H9 (cell line): ENCODE data around the gene KLHL2. TPM values are rescaled to one million over a fixed set of nuclear protein-coding genes. Genes with fewer than 3 reads are reported as not detected.
"Not testable (repeated sequence)": the region's sequence is repeated elsewhere in the genome, so short reads cannot be mapped to it uniquely, and the experiment has no call there.

Experiments used
- DNase-seq: peaks from one replicate; pipeline ENCODE4 v3.0.0-alpha.2; 2017
- H2AFZ ChIP-seq: one replicate; pipeline ENCODE4 v1.6.1; 2013; ENCODE audit warnings: mild to moderate bottlenecking, low read length, control low read depth, moderate library complexity
- H2AK5ac ChIP-seq: 2 replicates; pipeline ENCODE4 v1.6.1; 2013; ENCODE audit warnings: low read length, control low read depth, mixed read lengths; ENCODE audit not compliant: insufficient read length
- H2BK120ac ChIP-seq: one replicate; pipeline ENCODE4 v1.6.1; 2013; ENCODE audit warnings: low read depth, mild to moderate bottlenecking, low read length, control low read depth, inconsistent platforms; ENCODE audit not compliant: poor library complexity, severe bottlenecking
- H2BK12ac ChIP-seq: 2 replicates; pipeline ENCODE4 v1.6.1; 2013; ENCODE audit warnings: low read length, control low read depth, mixed read lengths, low read depth; ENCODE audit not compliant: insufficient read length
- H2BK15ac ChIP-seq: 2 replicates; pipeline ENCODE4 v1.6.1; 2013; ENCODE audit warnings: low read depth, low read length, control low read depth
- H2BK20ac ChIP-seq: one replicate; pipeline ENCODE4 v1.6.1; 2013; ENCODE audit warnings: low read depth, mild to moderate bottlenecking, low read length, control low read depth, inconsistent platforms; ENCODE audit not compliant: poor library complexity, severe bottlenecking
- H2BK5ac ChIP-seq: 2 replicates; pipeline ENCODE4 v1.6.1; 2013; ENCODE audit warnings: low read length, control low read depth, mixed read lengths; ENCODE audit not compliant: insufficient read length
- H3K14ac ChIP-seq: 2 replicates; pipeline ENCODE4 v1.6.1; 2013; ENCODE audit warnings: low read length, control low read depth; ENCODE audit not compliant: insufficient read depth
- H3K18ac ChIP-seq: 2 replicates; pipeline ENCODE4 v1.6.1; 2013; ENCODE audit warnings: low read depth, mild to moderate bottlenecking, mixed read lengths, low read length, control low read depth; ENCODE audit not compliant: insufficient read length
- H3K23ac ChIP-seq: 2 replicates; pipeline ENCODE4 v1.6.1; 2013; ENCODE audit warnings: low read length, control low read depth, mixed read lengths, low read depth; ENCODE audit not compliant: insufficient read length
- H3K23me2 ChIP-seq: 2 replicates; pipeline ENCODE4 v1.6.1; 2013; ENCODE audit warnings: low read depth, mild to moderate bottlenecking, mixed read lengths, low read length, control low read depth; ENCODE audit not compliant: insufficient read length, poor library complexity, severe bottlenecking
- H3K27ac ChIP-seq: 2 replicates; pipeline ENCODE4 v1.5.1; 2013; ENCODE audit warnings: low read length, control low read depth, mixed read lengths, low read depth; ENCODE audit not compliant: insufficient read length
- H3K27me3 ChIP-seq: 2 replicates; pipeline ENCODE4 v1.6.1; 2013; ENCODE audit warnings: low read length, control low read depth, inconsistent platforms; ENCODE audit not compliant: insufficient read depth
- H3K4ac ChIP-seq: 2 replicates; pipeline ENCODE4 v1.6.1; 2013; ENCODE audit warnings: low read depth, mild to moderate bottlenecking, control low read depth, inconsistent platforms, low read length, moderate library complexity
- H3K4me1 ChIP-seq: 2 replicates; pipeline ENCODE4 v1.6.1; 2013; ENCODE audit warnings: low read length, control low read depth, inconsistent platforms; ENCODE audit not compliant: insufficient read depth
- H3K4me2 ChIP-seq: 2 replicates; pipeline ENCODE4 v1.6.1; 2013; ENCODE audit warnings: low read length, control low read depth, mixed read lengths; ENCODE audit not compliant: insufficient read length, insufficient read depth
- H3K56ac ChIP-seq: 2 replicates; pipeline ENCODE4 v1.6.1; 2013; ENCODE audit warnings: low read depth, mild to moderate bottlenecking, mixed read lengths, low read length, control low read depth; ENCODE audit not compliant: insufficient read length
- H3K79me1 ChIP-seq: 2 replicates; pipeline ENCODE4 v1.6.1; 2013; ENCODE audit warnings: low read depth, mild to moderate bottlenecking, moderate library complexity, low read length, control low read depth, inconsistent platforms; ENCODE audit not compliant: insufficient read depth, poor library complexity, severe bottlenecking
- H3K79me2 ChIP-seq: 2 replicates; pipeline ENCODE4 v1.6.1; 2013; ENCODE audit warnings: low read length, control low read depth, inconsistent platforms; ENCODE audit not compliant: insufficient read depth
- H3K9ac ChIP-seq: 2 replicates; pipeline ENCODE4 v1.6.1; 2013; ENCODE audit warnings: low read length, control low read depth, mixed read lengths; ENCODE audit not compliant: insufficient read length; ENCODE audit errors: extremely low read depth
- H3K9me3 ChIP-seq: one replicate; pipeline ENCODE4 v1.6.1; 2013; ENCODE audit warnings: low read depth, low read length, inconsistent platforms; ENCODE audit not compliant: control insufficient read depth
- H3T11ph ChIP-seq: one replicate; pipeline ENCODE4 v1.6.1; 2013; ENCODE audit warnings: mild to moderate bottlenecking, low read length, control low read depth, inconsistent platforms
- H4K20me1 ChIP-seq: one replicate; pipeline ENCODE4 v1.6.1; 2013; ENCODE audit not compliant: control insufficient read depth, insufficient read length, insufficient read depth
- H4K5ac ChIP-seq: 2 replicates; pipeline ENCODE4 v1.6.1; 2013; ENCODE audit warnings: low read depth, mild to moderate bottlenecking, mixed read lengths, low read length, control low read depth; ENCODE audit not compliant: insufficient read length
- H4K8ac ChIP-seq: replicated peaks from 2 replicates; pipeline ENCODE4 v1.6.1; 2013; ENCODE audit warnings: low read length, control low read depth, mixed read lengths, low read depth; ENCODE audit not compliant: insufficient read length
- H4K91ac ChIP-seq: 2 replicates; pipeline ENCODE4 v1.6.1; 2013; ENCODE audit warnings: low read depth, mild to moderate bottlenecking, moderate library complexity, mixed read lengths, low read length, control low read depth; ENCODE audit not compliant: insufficient read length
- H3K27ac Mint-ChIP-seq, 3 experiments: 2 replicates in 2 of 3; 3 replicates in 1 of 3; pipeline ENCODE4 v1.8.0; 2020 to 2021; ENCODE audit warnings: mixed read lengths in 3 of 3, mild to moderate bottlenecking in 1 of 3, moderate library complexity in 1 of 3
- H3K27me3 Mint-ChIP-seq: 2 replicates; pipeline ENCODE4 v1.8.0; 2021; ENCODE audit warnings: low read depth, mild to moderate bottlenecking, moderate library complexity, mixed read lengths
- H3K36me3 Mint-ChIP-seq, 3 experiments: 2 replicates in 2 of 3; 3 replicates in 1 of 3; pipeline ENCODE4 v1.8.0; 2020 to 2021; ENCODE audit warnings: low read depth in 3 of 3, mixed read lengths in 3 of 3; ENCODE audit not compliant: insufficient read depth in 1 of 3
- H3K4me1 Mint-ChIP-seq, 2 experiments: 2 replicates each; pipeline ENCODE4 v1.8.0; 2020; ENCODE audit warnings: mixed read lengths in 2 of 2
- H3K4me3 Mint-ChIP-seq, 2 experiments: 2 replicates in 1 of 2; 3 replicates in 1 of 2; pipeline ENCODE4 v1.8.0; 2020 to 2021; ENCODE audit warnings: mild to moderate bottlenecking in 2 of 2, mixed read lengths in 2 of 2, moderate library complexity in 1 of 2
- H3K9me3 Mint-ChIP-seq, 2 experiments: 2 replicates in 1 of 2; 3 replicates in 1 of 2; pipeline ENCODE4 v1.8.0; 2020; ENCODE audit warnings: mild to moderate bottlenecking in 2 of 2, mixed read lengths in 2 of 2, moderate library complexity in 1 of 2
- WGBS: extraction: QIAGEN DNeasy Blood & Tissue Kit; methylation state at CpG from one replicate; pipeline ENCODE4 v1.1.7; 2013; ENCODE audit warnings: missing lambda C conversion rate, low lambda C conversion rate, mixed read lengths; ENCODE audit not compliant: insufficient read length; ENCODE audit errors: extremely low coverage; 5-methylcytosine and 5-hydroxymethylcytosine counted together
- total RNA-seq: library from RNA; stranded (reverse); gene quantifications from 2 replicates; pipeline ENCODE4 v1.2.1, GENCODE V29; 2021
- TF ChIP-seq, protein P1 (sequence below): fragments of 200-600 bp; sonication (generic); conservative IDR thresholded peaks from 3 replicates; pipeline ENCODE4 v1.8.0; 2021; ENCODE audit warnings: antibody characterized with exemption, mild to moderate bottlenecking

KLHL2 gene
- total RNA-seq, 1 experiment from 2014 or later: 14.3 TPM

GRCh38 chr4:165336743-165337142 is 129.4 kb downstream of the KLHL2 start:
- peak overlapping the region in 1 of 3 experiments; percentile 63; a peak in 1 of 7 replicates for H3K27ac Mint-ChIP-seq
- Histone ChIP-seq H2BK5ac (no peak overlapping the region), H3K23ac (no peak overlapping the region), H3T11ph (no peak overlapping the region), H3K27me3 (no peaks in the 10 kb centered on the region), H3K9me3 (no peaks in the 10 kb centered on the region), H3K27ac (no peak overlapping the region), H3K4me2 (no peak overlapping the region), H2AFZ (no peak overlapping the region), H4K8ac (no peak overlapping the region), H3K56ac (no peak overlapping the region), H3K4me1 (no peaks in the 10 kb centered on the region), H4K20me1 (no peaks in the 10 kb centered on the region), H3K79me2 (peaks cover 35% of the 10 kb centered on the region), H3K9ac (no peak overlapping the region), H3K79me1 (no peaks in the 10 kb centered on the region), H2BK12ac (no peak overlapping the region), H4K5ac (no peak overlapping the region), H4K91ac (no peak overlapping the region), H2AK5ac (no peak overlapping the region), H3K18ac (no peak overlapping the region), H2BK120ac (no peak overlapping the region), H2BK15ac (no peak overlapping the region), H3K23me2 (peaks cover 2% of the 10 kb centered on the region), H2BK20ac (no peak overlapping the region), H3K4ac (no peak overlapping the region), H3K14ac (no peak overlapping the region)
- peaks cover 30 to 31% of the 10 kb centered on the region in 2 experiments for H3K4me1 Mint-ChIP-seq
- H3K36me3 Mint-ChIP-seq: peaks cover 32 to 75% (median 71%) of the 10 kb centered on the region in 3 experiments; a peak in 6 of 7 replicates
- TF ChIP-seq, protein P1, sequence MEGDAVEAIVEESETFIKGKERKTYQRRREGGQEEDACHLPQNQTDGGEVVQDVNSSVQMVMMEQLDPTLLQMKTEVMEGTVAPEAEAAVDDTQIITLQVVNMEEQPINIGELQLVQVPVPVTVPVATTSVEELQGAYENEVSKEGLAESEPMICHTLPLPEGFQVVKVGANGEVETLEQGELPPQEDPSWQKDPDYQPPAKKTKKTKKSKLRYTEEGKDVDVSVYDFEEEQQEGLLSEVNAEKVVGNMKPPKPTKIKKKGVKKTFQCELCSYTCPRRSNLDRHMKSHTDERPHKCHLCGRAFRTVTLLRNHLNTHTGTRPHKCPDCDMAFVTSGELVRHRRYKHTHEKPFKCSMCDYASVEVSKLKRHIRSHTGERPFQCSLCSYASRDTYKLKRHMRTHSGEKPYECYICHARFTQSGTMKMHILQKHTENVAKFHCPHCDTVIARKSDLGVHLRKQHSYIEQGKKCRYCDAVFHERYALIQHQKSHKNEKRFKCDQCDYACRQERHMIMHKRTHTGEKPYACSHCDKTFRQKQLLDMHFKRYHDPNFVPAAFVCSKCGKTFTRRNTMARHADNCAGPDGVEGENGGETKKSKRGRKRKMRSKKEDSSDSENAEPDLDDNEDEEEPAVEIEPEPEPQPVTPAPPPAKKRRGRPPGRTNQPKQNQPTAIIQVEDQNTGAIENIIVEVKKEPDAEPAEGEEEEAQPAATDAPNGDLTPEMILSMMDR: no peak
- H3K9me3 Mint-ChIP-seq: no peaks in the 10 kb centered on the region
- WGBS: no CpG with 5 or more reads among the region's 6 CpGs
- no peak for DNase-seq
- H3K4me3 Mint-ChIP-seq: no peak overlapping the region; a peak in 1 of 5 replicates
- no peaks in the 10 kb centered on the region for H3K27me3 Mint-ChIP-seq

GRCh38 chr4:165342340-165342739 is 135.0 kb downstream of the KLHL2 start:
- H3K79me2 ChIP-seq, H3K9me3 ChIP-seq, H3K4me2 ChIP-seq, H2BK120ac ChIP-seq, H2BK5ac ChIP-seq, H2AK5ac ChIP-seq, H2BK12ac ChIP-seq, H3K9ac ChIP-seq, H3K27me3 Mint-ChIP-seq, H3K56ac ChIP-seq, H4K8ac ChIP-seq, H4K5ac ChIP-seq, H3K18ac ChIP-seq, H3K4me1 Mint-ChIP-seq, H2BK20ac ChIP-seq, H2BK15ac ChIP-seq, H3K4me3 Mint-ChIP-seq, H3K9me3 Mint-ChIP-seq, H3K4ac ChIP-seq, H3K27me3 ChIP-seq, H3K27ac ChIP-seq, DNase-seq, H4K91ac ChIP-seq, H3K4me1 ChIP-seq, H4K20me1 ChIP-seq, H3K14ac ChIP-seq, H3T11ph ChIP-seq, H3K23ac ChIP-seq, H3K23me2 ChIP-seq, H2AFZ ChIP-seq, H3K79me1 ChIP-seq: not testable (repeated sequence)
- H3K27ac Mint-ChIP-seq: peak overlapping the region in 1 of 3 experiments; percentile 72; a peak in 2 of 7 replicates
- peaks cover 13 to 44% (median 42%) of the 10 kb centered on the region in 3 experiments; a peak in 6 of 7 replicates for H3K36me3 Mint-ChIP-seq
- WGBS: no CpG with 5 or more reads among the region's 5 CpGs
